Hematopoietic multipotent progenitor cell treated with erythropoietin and hydrocortisone succinate and interleukin-3 and kit ligand, for 15 days (in vitro differentiated cells): ENCODE measurements around the gene YIF1A.

Source experiments
- DNase-seq: peaks from one replicate; pipeline ENCODE4 v3.0.0-alpha.2; 2015; ENCODE audit warnings: low spot score

Gene YIF1A

DNA sequence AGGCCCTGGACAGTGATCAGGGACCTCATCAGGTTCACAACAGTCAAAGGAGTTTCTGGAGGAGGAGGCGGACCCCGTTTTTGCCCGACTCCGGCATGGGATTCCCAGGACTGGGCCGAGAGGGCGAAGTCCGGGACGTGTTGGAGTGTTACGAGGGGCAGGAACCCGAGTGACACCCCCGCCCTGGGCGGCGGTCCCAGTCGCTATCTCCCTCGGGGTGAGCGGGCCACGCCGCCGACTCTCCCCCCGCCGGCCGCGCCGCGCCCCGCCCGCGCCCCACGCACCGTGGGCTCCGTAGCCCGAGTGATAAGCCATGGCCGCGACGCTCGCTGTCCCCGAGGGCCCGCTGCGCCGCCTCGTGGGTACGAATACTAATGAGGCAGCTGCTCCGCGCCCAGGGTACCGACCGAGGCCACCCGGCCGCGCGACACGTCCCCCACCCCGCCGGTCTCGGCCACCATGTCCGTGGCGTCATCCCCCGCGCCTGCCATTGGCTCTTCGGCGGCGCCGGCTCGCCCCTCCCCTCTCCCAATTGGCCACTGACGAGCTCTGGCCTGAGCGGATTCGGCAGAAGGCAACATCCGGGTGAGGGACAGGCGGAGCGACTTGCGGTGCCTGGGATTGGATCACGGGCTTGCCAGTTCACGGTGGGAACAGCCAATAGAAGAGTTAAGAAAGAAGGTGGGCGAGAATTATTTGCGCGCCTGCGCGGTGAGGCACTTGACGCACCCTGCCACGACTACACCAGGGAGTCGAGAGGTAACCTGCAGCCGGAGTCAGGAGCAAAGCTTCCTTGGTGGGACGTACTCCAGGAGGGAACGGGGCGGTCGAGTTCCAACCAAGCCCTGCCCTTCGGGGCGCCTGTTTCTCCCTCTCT is at the start of gene YIF1A:
TSS of gene YIF1A (minus strand) at position 473 of the 877 bp plus-strand sequence. CDS start at position 315, 158 bp downstream.
- DNase-seq: peak; percentile 99

DNA sequence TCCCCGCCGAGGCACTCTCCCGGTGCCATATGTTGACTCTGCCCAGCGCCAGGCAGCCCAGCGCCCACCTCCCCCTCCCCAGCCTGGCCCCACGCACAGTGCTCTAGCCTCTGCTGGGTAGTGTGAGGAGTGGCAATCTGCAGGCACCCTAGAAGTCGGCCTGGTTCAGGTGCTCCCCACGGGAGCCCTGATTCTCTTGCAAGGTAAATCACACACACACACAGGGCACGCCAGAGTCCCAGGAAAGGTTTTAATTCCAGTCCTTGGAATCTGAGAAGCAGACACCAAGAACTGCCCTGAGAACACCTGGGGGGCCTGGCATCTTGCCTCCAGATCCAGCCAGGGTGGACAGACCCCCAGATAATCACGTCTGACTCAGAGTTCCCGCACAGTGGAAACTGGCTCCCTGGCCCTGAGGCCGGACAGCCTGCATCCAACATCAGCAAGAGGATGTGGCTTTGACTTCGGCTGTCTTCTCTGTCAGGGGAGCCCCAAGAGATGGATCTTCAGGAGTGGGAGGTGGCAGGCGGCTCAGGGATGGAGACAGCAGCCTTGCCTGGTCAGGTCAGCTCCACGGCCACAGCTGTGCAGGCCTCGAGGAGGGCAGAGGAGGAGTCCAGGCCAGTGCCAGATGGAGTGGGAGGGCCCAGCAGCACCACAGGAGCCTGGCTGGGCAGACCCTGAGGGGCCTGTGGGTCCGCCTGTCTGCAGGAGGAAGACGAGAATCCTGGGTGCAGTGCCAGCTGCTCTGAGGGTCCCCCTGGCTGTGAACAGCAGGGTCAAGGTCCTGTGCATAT is 48.4 kb upstream of the YIF1A start:
- DNase-seq: no peak

DNA sequence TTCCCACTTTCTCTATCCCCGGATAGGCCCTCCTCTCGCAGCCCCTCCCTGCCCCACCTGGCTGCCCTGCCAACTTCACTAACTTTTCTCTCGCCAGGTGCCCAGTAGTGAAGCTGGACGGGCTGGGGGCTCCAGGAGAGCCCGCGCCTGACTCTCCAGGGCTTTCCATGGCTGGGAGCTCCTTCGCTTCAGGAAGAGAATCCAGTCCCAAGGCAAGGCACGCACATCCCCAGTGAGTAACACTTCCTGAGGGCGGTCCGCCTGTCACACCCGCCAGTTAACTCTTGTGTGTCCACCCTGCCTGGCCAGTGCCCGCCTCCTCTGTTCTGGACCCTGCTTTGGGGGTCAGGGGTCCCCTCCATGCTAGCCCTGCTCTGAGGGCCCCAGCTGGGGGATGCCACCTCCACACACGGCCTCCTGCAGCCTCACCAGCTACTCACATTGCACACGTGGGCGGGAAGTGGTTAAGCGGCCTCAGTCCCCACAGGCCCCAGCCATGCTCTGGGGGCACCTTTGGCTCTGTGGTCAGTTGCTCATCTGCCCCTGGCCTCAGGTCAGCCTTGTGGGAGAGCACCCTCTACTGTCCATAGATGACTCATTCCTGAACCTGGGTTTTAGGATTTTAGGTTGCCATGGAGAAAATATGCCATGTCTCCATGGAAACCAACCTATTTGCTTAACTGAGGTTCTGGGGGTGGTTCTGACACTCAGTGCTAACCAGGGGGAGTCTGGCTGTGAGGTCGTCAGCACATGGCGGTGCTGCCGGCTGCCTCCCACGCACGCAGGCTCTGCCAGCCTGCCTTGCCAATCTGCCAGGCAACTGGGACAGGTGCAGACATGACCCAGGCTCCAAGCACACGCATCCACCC is 47.5 kb upstream of the YIF1A start, which contains the start of gene RIN1:
TSS of gene RIN1 (minus strand) at position 201 of the 869 bp plus-strand sequence. CDS start at position 169, 32 bp downstream.
- DNase-seq: no peak

- DNase-seq: no peak
These were observed 46.7 kb upstream of the YIF1A start for GRCh38 chr11:66335531-66336233.

GRCh38 chr11:66334605-66335442 is 45.9 kb upstream of the YIF1A start:
- no peak for DNase-seq

- no peak for DNase-seq
These were observed 45.1 kb upstream of the YIF1A start for GRCh38 chr11:66333896-66334604.

DNA sequence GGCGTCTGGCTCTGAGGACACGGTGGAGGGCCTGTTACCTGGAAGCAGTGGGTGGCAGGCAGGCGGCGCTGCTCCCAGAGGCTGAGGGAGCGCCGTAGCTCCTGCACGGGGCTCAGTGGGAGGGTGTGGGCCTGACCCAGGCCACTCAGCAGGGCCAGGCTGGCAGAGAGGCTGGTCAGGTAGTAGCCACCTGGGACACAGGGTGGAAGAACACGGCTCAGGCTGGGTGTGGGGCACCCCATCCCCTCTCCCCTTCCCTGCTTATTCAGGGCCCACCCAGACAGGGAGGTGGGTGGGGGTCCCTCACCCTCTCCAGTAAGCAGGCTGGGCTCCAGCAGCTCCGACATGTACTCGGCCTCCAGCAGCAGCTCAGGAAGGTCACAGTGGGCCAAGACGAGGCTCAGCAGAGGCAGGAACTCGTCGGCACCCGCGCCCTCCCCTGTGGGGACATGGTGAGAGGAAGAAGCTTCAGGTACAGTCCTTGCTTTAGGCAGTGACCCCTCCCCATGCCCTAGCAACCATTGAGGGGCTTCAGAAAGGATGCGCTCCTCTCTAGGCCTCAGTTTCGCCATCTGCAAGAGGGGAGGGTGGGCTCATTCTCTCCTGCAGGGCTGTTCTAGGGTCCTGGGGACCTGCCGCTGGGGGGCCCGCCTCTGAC is 44.4 kb upstream of the YIF1A start:
- no peak for DNase-seq

DNA sequence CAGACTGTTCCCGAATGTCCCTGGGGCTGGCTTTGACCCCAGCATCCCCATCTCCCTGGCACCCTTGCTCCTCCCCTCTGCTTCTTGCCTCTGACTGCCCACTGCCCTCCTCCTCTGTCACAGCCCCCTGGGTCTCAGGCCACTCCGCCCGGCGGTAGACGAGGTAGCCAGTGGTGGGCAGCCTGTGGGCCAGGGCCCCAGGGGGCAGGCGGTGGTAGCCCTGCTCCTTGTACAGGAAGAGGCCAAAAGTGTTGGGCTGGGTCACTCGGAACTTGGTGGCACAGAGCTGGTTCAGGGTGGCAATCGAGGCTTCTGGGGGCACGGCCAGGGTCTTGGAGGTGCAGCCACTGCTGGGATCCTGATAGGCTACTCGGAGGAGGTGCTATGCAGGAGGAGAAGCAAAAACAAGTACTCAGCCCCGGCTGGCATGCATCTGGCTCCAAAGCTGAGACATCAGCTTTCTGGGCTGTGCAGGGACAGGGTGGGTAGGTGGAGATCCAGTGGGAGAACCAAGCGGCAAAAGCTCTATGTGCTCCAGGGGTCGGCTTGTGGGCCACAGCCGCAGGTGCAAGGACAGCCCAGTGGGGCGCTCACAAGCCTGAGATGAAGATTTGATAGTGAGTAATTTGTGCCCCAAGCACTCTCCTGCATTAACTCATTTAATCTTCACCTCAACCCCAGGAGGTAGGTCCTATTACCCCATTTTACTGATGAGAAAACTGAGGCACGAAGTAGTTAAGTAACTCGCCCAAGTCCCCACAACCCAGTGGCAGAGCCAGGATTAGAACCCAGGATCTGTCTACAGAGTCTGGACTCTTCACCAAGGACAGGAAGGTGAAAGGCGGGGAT is 43.7 kb upstream of the YIF1A start:
- no peak for DNase-seq

DNA sequence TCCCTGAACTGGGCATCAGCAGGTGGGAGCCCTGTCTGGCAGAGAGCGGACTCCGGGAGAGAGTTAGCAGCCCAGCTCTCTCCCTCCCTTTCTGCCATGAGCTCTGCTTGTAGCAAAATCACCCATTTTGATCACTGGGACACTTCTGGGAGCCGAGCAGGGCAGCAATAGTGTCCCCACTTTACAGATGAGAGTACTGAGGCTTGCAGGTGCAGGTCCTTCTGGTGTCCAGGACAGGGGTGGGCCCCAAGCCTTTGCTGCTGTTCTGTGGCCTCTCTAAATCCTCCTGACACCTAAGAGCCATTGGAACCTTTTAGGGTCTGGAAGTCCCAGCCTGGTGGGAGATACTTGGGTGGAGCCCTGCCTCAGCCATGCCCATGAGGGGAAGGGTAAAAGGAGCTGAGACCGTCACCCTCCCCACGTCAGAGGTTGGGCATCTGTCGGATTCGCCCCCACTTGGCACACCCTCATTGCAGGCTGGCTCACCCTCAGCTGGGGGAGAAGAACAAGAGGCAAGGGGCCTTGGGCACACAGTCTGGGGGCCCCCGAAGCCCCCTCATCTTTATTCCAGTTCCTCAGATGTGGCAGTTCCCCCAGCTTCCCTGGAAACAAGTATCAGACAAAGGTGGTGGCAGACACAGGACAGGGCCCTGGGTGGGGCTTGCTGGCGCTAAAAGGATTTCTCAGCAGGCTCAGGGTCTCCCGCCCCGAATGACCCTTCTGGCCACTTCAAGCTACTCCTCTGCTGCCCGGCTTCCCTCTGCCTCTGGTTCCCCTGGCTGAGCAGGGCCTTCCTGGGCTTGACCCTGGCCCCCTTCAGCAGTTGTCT is 42.8 kb upstream of the YIF1A start:
- DNase-seq: no peak

DNA sequence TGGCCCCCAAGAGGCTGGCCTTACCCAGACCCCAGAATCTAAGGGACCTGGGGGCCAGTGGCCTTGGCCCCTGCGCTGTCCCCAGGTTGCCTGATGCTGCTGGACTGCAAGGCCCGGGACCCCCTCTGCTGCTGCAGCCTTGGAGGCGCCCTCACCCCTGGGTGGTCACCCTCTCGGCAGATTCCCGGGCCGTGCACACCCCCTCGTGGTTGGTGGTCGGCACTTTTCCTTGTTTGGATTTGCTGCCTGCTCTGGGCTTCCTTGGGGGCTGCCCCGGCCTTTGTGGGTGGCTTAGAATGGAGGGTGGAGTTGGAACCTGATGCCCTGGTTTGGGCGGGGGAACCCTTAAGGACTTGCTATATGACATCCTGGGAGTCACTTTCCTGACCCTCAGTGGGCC is 42.0 kb upstream of the YIF1A start:
- DNase-seq: no peak

DNA sequence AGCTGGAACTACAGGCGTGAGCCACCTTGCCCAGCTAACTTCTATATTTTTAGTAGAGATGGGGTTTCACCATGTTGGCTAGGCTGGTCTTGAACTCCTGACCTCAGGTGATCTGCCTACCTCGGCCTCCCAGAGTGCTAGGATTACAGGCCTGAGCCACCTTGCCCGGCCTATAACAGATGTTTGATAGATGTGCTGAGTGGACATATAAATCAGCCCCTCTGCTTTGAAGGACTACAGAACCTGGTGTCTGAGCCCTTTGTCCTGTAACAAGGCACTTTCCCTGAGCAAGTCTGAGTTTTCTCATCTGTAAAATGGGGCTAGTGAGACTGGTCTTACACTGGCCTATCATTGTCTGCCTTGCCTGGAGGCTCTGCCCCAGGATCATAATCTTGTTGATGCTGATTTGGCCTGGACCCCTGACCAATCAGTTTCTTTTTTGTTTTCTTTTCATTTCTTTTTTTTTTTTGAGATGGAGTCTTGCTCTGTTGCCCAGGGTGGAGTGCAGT is 40.3 kb upstream of the YIF1A start:
- no peak for DNase-seq

DNA sequence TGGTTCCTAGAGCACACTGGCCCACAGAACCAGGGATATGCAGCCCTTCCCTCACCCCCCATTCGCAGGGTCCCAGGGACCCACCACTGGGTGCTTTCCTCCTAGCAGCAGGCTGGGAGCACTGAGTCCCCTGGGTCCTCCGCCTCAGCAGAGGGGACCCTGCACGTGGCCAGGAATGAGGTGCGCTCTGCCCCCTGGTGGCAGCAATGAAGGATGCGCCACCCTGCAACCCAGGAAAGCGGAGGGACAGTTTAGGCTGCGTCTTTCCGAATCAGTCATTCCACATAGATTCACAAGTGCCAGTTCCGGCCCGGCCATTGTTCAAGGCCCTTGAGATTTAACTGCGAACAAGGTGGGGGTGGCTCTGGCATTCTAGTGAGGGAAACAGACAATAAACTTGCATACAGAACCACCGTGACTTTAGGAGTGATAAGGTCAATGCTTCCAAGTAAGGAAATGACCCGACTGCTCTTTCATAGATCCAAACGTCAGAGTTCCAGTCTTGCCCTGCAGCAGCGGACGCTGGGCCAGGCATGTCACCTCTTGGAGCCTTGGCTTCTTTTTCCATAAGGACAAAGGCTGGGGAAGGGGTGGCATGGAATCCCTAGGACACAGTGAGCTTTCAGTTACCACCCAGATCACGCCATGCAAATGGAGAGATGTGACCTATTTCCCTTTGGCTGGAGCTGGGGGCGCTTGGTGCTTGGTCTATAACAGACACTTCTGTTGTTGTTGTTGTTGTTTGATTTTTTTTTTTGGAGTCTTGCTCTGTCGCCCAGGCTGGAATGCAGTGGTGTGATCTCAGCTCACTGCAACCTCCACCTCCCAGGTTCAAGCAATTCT is 39.6 kb upstream of the YIF1A start:
- DNase-seq: peak; percentile 75

GRCh38 chr11:66328031-66328301 is 39.0 kb upstream of the YIF1A start:
- DNase-seq: no peak

DNA sequence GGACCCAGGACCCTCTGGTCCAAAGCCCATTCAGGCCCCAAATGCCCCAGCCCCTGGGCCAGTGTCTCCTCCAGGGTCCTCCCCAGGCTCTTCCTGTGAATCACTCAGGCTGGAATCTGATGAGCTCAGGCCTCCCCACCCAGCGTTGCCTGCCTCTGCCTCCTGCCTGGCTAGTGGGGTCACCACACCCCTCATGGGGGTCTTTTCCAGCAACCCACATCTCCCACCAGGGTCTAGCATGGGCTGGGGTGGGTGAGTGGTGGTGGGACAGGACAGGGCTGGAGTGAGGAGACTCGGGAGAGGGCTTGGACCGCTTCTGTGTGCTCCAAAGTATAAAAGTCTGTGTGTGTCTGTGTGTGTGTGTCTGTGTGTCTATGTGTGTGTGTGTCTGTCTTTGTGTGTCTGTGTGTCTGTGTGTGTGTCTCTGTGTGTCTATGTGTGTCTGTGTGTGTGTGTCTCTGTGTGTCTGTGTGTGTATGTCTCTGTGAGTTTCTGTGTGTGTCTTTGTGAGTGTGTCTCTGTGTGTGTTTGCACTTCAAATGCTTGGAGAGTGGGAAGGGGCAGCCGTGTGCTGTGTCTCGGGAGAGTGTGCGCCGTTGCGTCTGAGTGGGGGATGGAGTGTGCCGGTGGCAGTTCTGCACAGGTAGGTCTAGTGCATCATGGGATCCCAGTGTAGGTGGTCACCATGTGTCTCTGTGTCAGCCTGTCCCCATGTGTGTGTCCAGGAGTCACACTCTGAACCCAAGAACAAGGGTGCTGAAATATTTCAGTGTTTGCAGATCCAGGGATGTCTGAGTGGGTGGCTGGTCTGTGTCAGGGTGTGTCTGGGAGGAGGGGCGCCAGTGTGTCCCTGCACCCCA is 38.5 kb upstream of the YIF1A start:
- DNase-seq: no peak
